ENCODE measurements around the gene PIP5K1B.

Gene PIP5K1B

GRCh38 chr9:68717552-68718443 lies 12.8 kb downstream of the PIP5K1B start:
- Histone ChIP-seq H3K27me3 (ENCODE audit: insufficient read depth, low read depth) (no peaks in the 10 kb centered on the region), H4K20me1 (ENCODE audit: insufficient read depth) (no peaks in the 10 kb centered on the region), H3K27ac (no peak overlapping the region), H3K4me3 (IDR thresholded peaks at IDR 0.05; ENCODE audit: insufficient read depth, low read depth, low read length) (no peak overlapping the region), H3K4me1 (ENCODE audit: low read depth, poor library complexity, severe bottlenecking) (no peaks in the 10 kb centered on the region), H3K79me2 (ENCODE audit: insufficient read depth, low read depth) (no peaks in the 10 kb centered on the region), H3K4me2 (no peak overlapping the region), H3K36me3 (ENCODE audit: insufficient read depth) (no peaks in the 10 kb centered on the region), H3K9ac (no peak overlapping the region), H2AFZ (ENCODE audit: low read depth) (no peak overlapping the region)
- TF ChIP-seq CTCF (conservative IDR thresholded peaks at IDR 0.05; ENCODE audit: low read depth, low read length): no peak

GRCh38 chr9:68719847-68720246 lies 14.8 kb downstream of the PIP5K1B start:
- H2AFZ ChIP-seq (ENCODE audit: low read depth): no peak overlapping the region
- no peaks in the 10 kb centered on the region for H3K27me3 ChIP-seq (ENCODE audit: insufficient read depth, low read depth)
- H3K79me2 ChIP-seq (ENCODE audit: insufficient read depth, low read depth): no peaks in the 10 kb centered on the region
- H3K9ac ChIP-seq: no peak overlapping the region
- H3K4me3 ChIP-seq (IDR thresholded peaks at IDR 0.05; ENCODE audit: insufficient read depth, low read depth, low read length): no peak overlapping the region
- TF ChIP-seq CTCF (conservative IDR thresholded peaks at IDR 0.05; ENCODE audit: low read depth, low read length): no peak
- H3K4me2 ChIP-seq: no peak overlapping the region
- no peaks in the 10 kb centered on the region for H3K4me1 ChIP-seq (ENCODE audit: low read depth, poor library complexity, severe bottlenecking)
- H3K27ac ChIP-seq: no peak overlapping the region
- no peaks in the 10 kb centered on the region for H3K36me3 ChIP-seq (ENCODE audit: insufficient read depth)
- H4K20me1 ChIP-seq (ENCODE audit: insufficient read depth): no peaks in the 10 kb centered on the region

GRCh38 chr9:68720656-68721313 lies 15.7 kb downstream of the PIP5K1B start:
- H3K79me2 ChIP-seq (ENCODE audit: insufficient read depth, low read depth): no peaks in the 10 kb centered on the region
- no peaks in the 10 kb centered on the region for H3K27me3 ChIP-seq (ENCODE audit: insufficient read depth, low read depth)
- H3K27ac ChIP-seq: no peak overlapping the region
- no peaks in the 10 kb centered on the region for H3K36me3 ChIP-seq (ENCODE audit: insufficient read depth)
- no peak overlapping the region for H2AFZ ChIP-seq (ENCODE audit: low read depth)
- H3K4me2 ChIP-seq: no peak overlapping the region
- TF ChIP-seq CTCF (conservative IDR thresholded peaks at IDR 0.05; ENCODE audit: low read depth, low read length): no peak
- H3K9ac ChIP-seq: no peak overlapping the region
- H4K20me1 ChIP-seq (ENCODE audit: insufficient read depth): no peaks in the 10 kb centered on the region
- no peak overlapping the region for H3K4me3 ChIP-seq (IDR thresholded peaks at IDR 0.05; ENCODE audit: insufficient read depth, low read depth, low read length)
- H3K4me1 ChIP-seq (ENCODE audit: low read depth, poor library complexity, severe bottlenecking): no peaks in the 10 kb centered on the region

GRCh38 chr9:68721666-68722330 lies 16.8 kb downstream of the PIP5K1B start:
- Histone ChIP-seq H3K27me3 (ENCODE audit: insufficient read depth, low read depth) (no peaks in the 10 kb centered on the region), H2AFZ (ENCODE audit: low read depth) (no peak overlapping the region), H3K9ac (no peak overlapping the region), H3K36me3 (ENCODE audit: insufficient read depth) (no peaks in the 10 kb centered on the region), H3K4me3 (IDR thresholded peaks at IDR 0.05; ENCODE audit: insufficient read depth, low read depth, low read length) (no peak overlapping the region), H3K79me2 (ENCODE audit: insufficient read depth, low read depth) (no peaks in the 10 kb centered on the region), H3K4me2 (no peak overlapping the region), H3K27ac (no peak overlapping the region), H4K20me1 (ENCODE audit: insufficient read depth) (no peaks in the 10 kb centered on the region), H3K4me1 (ENCODE audit: low read depth, poor library complexity, severe bottlenecking) (no peaks in the 10 kb centered on the region)
- no peak for TF ChIP-seq CTCF (conservative IDR thresholded peaks at IDR 0.05; ENCODE audit: low read depth, low read length)
